HCT116 (cell line): ENCODE measurements around the gene PSENEN. TPM values are rescaled to one million over a fixed set of nuclear protein-coding genes. Genes with fewer than 3 reads are reported as not detected.

ENCODE experiments used
- ATAC-seq: fragments of 200-7000 bp; cut with Tn5 transposase; 2 replicates; pipeline ENCODE4 v1.9.1; 2020; ENCODE audit warnings: mild to moderate bottlenecking, moderate library complexity
- BruUV-seq: library from RNA; stranded (reverse); fragments of 400-500 nt; replicated peaks from 2 replicates; lab custom pipeline; 2021; lab: Mats Ljungman, UMichigan
- CTCF ChIA-PET: fragments of 300-600 bp; sonication (Branson Sonifier 250); formaldehyde crosslinking; loops from one replicate; lab custom pipeline; 2021; ENCODE audit warnings: antibody characterized with exemption; lab: Charles Lee
- POLR2A ChIA-PET: fragments of 300-600, 350-600 bp; sonication (Branson Sonifier 250); formaldehyde crosslinking; loops from one replicate; lab custom pipeline; 2021; ENCODE audit warnings: antibody characterized with exemption; lab: Charles Lee
- RAD21 ChIA-PET, 2 experiments: fragments of 300-600 bp; sonication (Branson Sonifier 250); formaldehyde crosslinking; loops; one replicate each; lab custom pipeline; 2023; ENCODE audit warnings: low total read pairs in 2 of 2; ENCODE audit not compliant: uncharacterized antibody in 2 of 2, unreplicated experiment in 2 of 2, low non-redundant PET in 1 of 2; lab: Charles Lee
- DNase-seq: peaks from one replicate; pipeline ENCODE4 v3.0.0-alpha.2; 2010; ENCODE audit warnings: low read depth, low spot score
- H2AFZ ChIP-seq: fragments of 200-600 bp; shearing (Covaris generic), sonication (generic); 2 replicates; pipeline ENCODE4 v1.6.1; 2017; ENCODE audit warnings: low read depth, mixed run types, mixed read lengths, antibody characterized with exemption, low read length; ENCODE audit not compliant: poor library complexity, severe bottlenecking
- H3K27ac ChIP-seq: 2 replicates; pipeline ENCODE4 v1.5.1; 2012; ENCODE audit warnings: low read depth, low read length
- H3K27me3 ChIP-seq: fragments of 200-600 bp; sonication (generic); 2 replicates; pipeline ENCODE4 v1.6.1; 2016; ENCODE audit warnings: mixed run types, low read length, mixed read lengths; ENCODE audit not compliant: insufficient read depth
- H3K36me3 ChIP-seq, 2 experiments: fragments of 200-500 bp in 1 of 2; fragments of 200-600 bp in 1 of 2; sonication (Bioruptor generic) in 1 of 2; sonication (generic) in 1 of 2; 2 replicates each; pipeline versions ENCODE4 v1.5.1 to v1.6.1; 2014 to 2016; ENCODE audit warnings: low read length in 2 of 2, inconsistent platforms in 1 of 2, mixed read lengths in 1 of 2, mixed run types in 1 of 2; ENCODE audit not compliant: insufficient read depth in 2 of 2, control insufficient read depth in 1 of 2
- H3K4me1 ChIP-seq, 2 experiments: fragments of 200-600 bp in 1 of 2; sonication (generic) in 1 of 2; 2 replicates each; pipeline versions ENCODE4 v1.5.1 to v1.6.1; 2012 to 2017; ENCODE audit warnings: low read length in 2 of 2, inconsistent platforms in 1 of 2, mild to moderate bottlenecking in 1 of 2, mixed read lengths in 1 of 2, mixed run types in 1 of 2, moderate library complexity in 1 of 2; ENCODE audit not compliant: insufficient read depth in 2 of 2, control insufficient read depth in 1 of 2
- H3K4me2 ChIP-seq: fragments of 200-600 bp; sonication (generic); 2 replicates; pipeline ENCODE4 v1.6.1; 2017; ENCODE audit warnings: mixed run types, low read length, mixed read lengths
- H3K4me3 ChIP-seq, 2 experiments: fragments of 200-600 bp in 1 of 2; sonication (generic) in 1 of 2; replicated peaks in 1 of 2; 2 replicates each; pipeline ENCODE4 v1.5.1; 2011 to 2016; ENCODE audit warnings: low read length in 2 of 2, control low read depth in 1 of 2, low read depth in 1 of 2, mild to moderate bottlenecking in 1 of 2, mixed read lengths in 1 of 2, mixed run types in 1 of 2
- H3K79me2 ChIP-seq: fragments of 200-600 bp; sonication (generic); 2 replicates; pipeline ENCODE4 v1.6.1; 2017; ENCODE audit warnings: mild to moderate bottlenecking, mixed run types, low read length, moderate library complexity, mixed read lengths; ENCODE audit not compliant: insufficient read depth
- H3K9ac ChIP-seq: fragments of 200-600 bp; sonication (generic); 2 replicates; pipeline ENCODE4 v1.6.1; 2016; ENCODE audit warnings: low read length, mixed read lengths
- H3K9me2 ChIP-seq: fragments of 200-600 bp; sonication (generic), shearing (Covaris generic); 2 replicates; pipeline ENCODE4 v1.6.1; 2017; ENCODE audit warnings: mixed run types, mild to moderate bottlenecking, moderate library complexity; ENCODE audit not compliant: insufficient read depth
- H3K9me3 ChIP-seq, 2 experiments: fragments of 200-500 bp in 1 of 2; fragments of 200-600 bp in 1 of 2; sonication (Bioruptor generic) in 1 of 2; sonication (generic) in 1 of 2; 2 replicates each; pipeline ENCODE4 v1.6.1; 2014 to 2017; ENCODE audit warnings: low read length in 2 of 2, mixed read lengths in 2 of 2, inconsistent platforms in 1 of 2, low read depth in 1 of 2, mild to moderate bottlenecking in 1 of 2, mixed run types in 1 of 2, moderate library complexity in 1 of 2; ENCODE audit not compliant: control insufficient read depth in 1 of 2, insufficient read depth in 1 of 2
- H4K20me1 ChIP-seq: fragments of 200-600 bp; sonication (generic), shearing (Covaris generic); 2 replicates; pipeline ENCODE4 v1.6.1; 2017; ENCODE audit warnings: mixed run types, mild to moderate bottlenecking, moderate library complexity; ENCODE audit not compliant: insufficient read depth
- ATF3 ChIP-seq: IDR thresholded peaks from 2 replicates; pipeline ENCODE4 v1.6.1; 2012
- CBX3 ChIP-seq: IDR thresholded peaks from 2 replicates; pipeline ENCODE4 v1.6.1; 2012; ENCODE audit warnings: low read depth
- CEBPB ChIP-seq: IDR thresholded peaks from 2 replicates; pipeline ENCODE4 v1.6.1; 2012; ENCODE audit warnings: low read depth
- EGR1 ChIP-seq: IDR thresholded peaks from 2 replicates; pipeline ENCODE4 v1.6.1; 2012; ENCODE audit warnings: low read depth
- EZH2 ChIP-seq: fragments of 200-600 bp; sonication (generic); IDR thresholded peaks from 2 replicates; pipeline ENCODE4 v1.6.1; 2017; ENCODE audit warnings: antibody characterized with exemption, mixed run types
- EZH2phosphoT487 ChIP-seq: fragments of 200-600 bp; IDR thresholded peaks from 2 replicates; pipeline ENCODE4 v1.6.1; 2018; ENCODE audit warnings: antibody characterized with exemption, borderline replicate concordance
- FOSL1 ChIP-seq: IDR thresholded peaks from 2 replicates; pipeline ENCODE4 v1.6.1; 2012; ENCODE audit warnings: low read depth
- JUND ChIP-seq: IDR thresholded peaks from 2 replicates; pipeline ENCODE4 v1.6.1; 2012
- POLR2A ChIP-seq: IDR thresholded peaks from 2 replicates; pipeline ENCODE4 v1.7.0; 2011; ENCODE audit warnings: borderline replicate concordance; ENCODE audit not compliant: insufficient read depth, insufficient read length; ENCODE audit errors: extremely low read depth
- RAD21 ChIP-seq: IDR thresholded peaks from 2 replicates; pipeline ENCODE4 v1.6.1; 2012; ENCODE audit warnings: low read depth, mild to moderate bottlenecking
- SIN3A ChIP-seq: IDR thresholded peaks from 2 replicates; pipeline ENCODE4 v1.6.1; 2012; ENCODE audit warnings: low read depth
- SRF ChIP-seq: IDR thresholded peaks from 2 replicates; pipeline ENCODE4 v1.6.1; 2012; ENCODE audit warnings: low read depth
- TCF7L2 ChIP-seq: IDR thresholded peaks from 2 replicates; pipeline ENCODE4 v1.7.0; 2011; ENCODE audit warnings: borderline replicate concordance, inconsistent platforms; ENCODE audit not compliant: insufficient read depth, insufficient read length; ENCODE audit errors: extremely low read depth
- YY1 ChIP-seq: IDR thresholded peaks from 2 replicates; pipeline ENCODE4 v1.6.1; 2011; ENCODE audit warnings: low read length, low read depth, moderate library complexity, mild to moderate bottlenecking; ENCODE audit not compliant: insufficient replicate concordance; ENCODE audit errors: extremely low read depth
- ZBTB33 ChIP-seq: IDR thresholded peaks from 2 replicates; pipeline ENCODE4 v1.6.1; 2011; ENCODE audit warnings: mild to moderate bottlenecking, low read length, moderate library complexity; ENCODE audit not compliant: insufficient replicate concordance; ENCODE audit errors: extremely low read depth
- ZFX ChIP-seq: fragments of 450-650 bp; IDR thresholded peaks from 2 replicates; pipeline ENCODE4 v1.6.1; 2017
- ZNF274 ChIP-seq: fragments of 200-500 bp; sonication (Bioruptor generic); IDR thresholded peaks from 2 replicates; pipeline ENCODE4 v1.6.1; 2014; ENCODE audit warnings: mild to moderate bottlenecking, low read depth, low read length, inconsistent platforms
- intact Hi-C: fragments of 100-400 bp; cut with micrococcal nuclease; formaldehyde crosslinking; loops from 2 replicates; pipeline ENCODE4 v1.10.0; 2022
- total RNA-seq: library from RNA; stranded (reverse); gene quantifications from one replicate; pipeline ENCODE4 v1.2.1, GENCODE V29; 2021; ENCODE audit not compliant: unreplicated experiment

PSENEN gene
- total RNA-seq, 1 experiment from 2014 or later = 55.3 TPM

- no TSS peak for BruUV-seq
- no peaks in the 10 kb centered on the region for H3K4me1 ChIP-seq
- H3K27me3 ChIP-seq = no peaks in the 10 kb centered on the region
- DNase-seq (no peak), ATAC-seq (no peak)
- no peaks in the 10 kb centered on the region for H3K9me3 ChIP-seq
- TF ChIP-seq EZH2 (no peak), ZNF274 (no peak), ZBTB33 (no peak), FOSL1 (no peak), TCF7L2 (no peak), RAD21 (no peak), CBX3 (no peak), ATF3 (no peak), SRF (no peak), EZH2phosphoT487 (no peak), YY1 (no peak), JUND (no peak), POLR2A (no peak), CEBPB (no peak), ZFX (no peak), SIN3A (no peak), EGR1 (no peak)
- peaks cover 45 to 51% of the 10 kb centered on the region in 2 experiments for H3K36me3 ChIP-seq
- intact Hi-C loops = no loop called here
- no peak overlapping the region for H3K4me3 ChIP-seq
- H3K27ac ChIP-seq = no peak overlapping the region
- H3K4me2 ChIP-seq = no peak overlapping the region
- no peak overlapping the region for H2AFZ ChIP-seq
- ChIA-PET CTCF (no interaction called here), RAD21 (no interaction called here), POLR2A (no interaction called here)
- no peaks in the 10 kb centered on the region for H3K9me2 ChIP-seq
- no peak overlapping the region for H3K9ac ChIP-seq
- H3K79me2 ChIP-seq = no peaks in the 10 kb centered on the region
- no peaks in the 10 kb centered on the region for H4K20me1 ChIP-seq
These were observed 13.6 kb upstream of the PSENEN start for GRCh38 chr19:35731779-35732405.
